Activated CD8-positive, alpha-beta memory T cell treated with anti-CD3 and anti-CD28 coated beads, Interleukin-2, amount 50 U/mL, for 24 hours (primary cell): Measurements from ENCODE around the gene KIF16B.

Source experiments
- DNase-seq: peaks from one replicate; pipeline ENCODE4 v3.0.0-alpha.2; 2020; ENCODE audit errors: extremely low read depth

Gene KIF16B

GRCh38 chr20:16432466-16433292 is 140.6 kb downstream of the KIF16B start:
- DNase-seq = no peak

- no peak for DNase-seq
Measured at GRCh38 chr20:16428112-16428511, 145.1 kb downstream of the KIF16B start.

- no peak for DNase-seq
Measured at GRCh38 chr20:16427571-16427970, 145.7 kb downstream of the KIF16B start.

GRCh38 chr20:16424780-16425179 is 148.5 kb downstream of the KIF16B start:
- no peak for DNase-seq

GRCh38 chr20:16423311-16424212 is 149.7 kb downstream of the KIF16B start:
- no peak for DNase-seq

- DNase-seq = no peak
Measured at GRCh38 chr20:16419138-16419715, 154.0 kb downstream of the KIF16B start.

- no peak for DNase-seq
Measured at GRCh38 chr20:16418616-16419015, 154.6 kb downstream of the KIF16B start.

- DNase-seq = no peak
Measured at GRCh38 chr20:16417001-16417400, 156.2 kb downstream of the KIF16B start.

- DNase-seq = no peak
Measured at GRCh38 chr20:16415071-16416053, 157.9 kb downstream of the KIF16B start.

GRCh38 chr20:16412906-16413305 is 160.3 kb downstream of the KIF16B start:
- no peak for DNase-seq

- DNase-seq = no peak
Measured at GRCh38 chr20:16411361-16411760, 161.9 kb downstream of the KIF16B start.

- DNase-seq = no peak
Measured at GRCh38 chr20:16410626-16411025, 162.6 kb downstream of the KIF16B start.

GRCh38 chr20:16408981-16409380 is 164.3 kb downstream of the KIF16B start:
- DNase-seq = no peak

GRCh38 chr20:16407251-16408067 is 165.8 kb downstream of the KIF16B start:
- no peak for DNase-seq

GRCh38 chr20:16405254-16405653 is 168.0 kb downstream of the KIF16B start:
- no peak for DNase-seq

- DNase-seq = no peak
Measured at GRCh38 chr20:16404640-16405039, 168.6 kb downstream of the KIF16B start.

- no peak for DNase-seq
Measured at GRCh38 chr20:16404171-16404570, 169.1 kb downstream of the KIF16B start.

GRCh38 chr20:16400234-16400633 is 173.0 kb downstream of the KIF16B start:
- no peak for DNase-seq

GRCh38 chr20:16399801-16400200 is 173.4 kb downstream of the KIF16B start:
- DNase-seq = no peak

- DNase-seq = no peak
Measured at GRCh38 chr20:16397086-16397485, 176.2 kb downstream of the KIF16B start.
